SK-N-SH treated with all-trans-retinoic acid at 6 μM for 48 hours (cell line): ENCODE measurements around the gene GTF2B.

Experiments used
- ARNTL ChIP-seq: fragments of 450-650 bp; formaldehyde crosslinking; IDR thresholded peaks from 2 replicates; pipeline ENCODE4 v1.5.0; 2020; ENCODE audit warnings: low read depth, mild to moderate bottlenecking, moderate library complexity, borderline replicate concordance
- BACH2 ChIP-seq: fragments of 250-450 bp; sonication (Bioruptor Pico); IDR thresholded peaks from 2 replicates; pipeline ENCODE4 v1.9.0; 2021; ENCODE audit warnings: mild to moderate bottlenecking, borderline replicate concordance
- CREB5 ChIP-seq: fragments of 250-450 bp; sonication (Bioruptor Pico); IDR thresholded peaks from 2 replicates; pipeline ENCODE4 v1.5.1; 2020; ENCODE audit warnings: low read depth, mild to moderate bottlenecking, moderate library complexity
- ESRRG ChIP-seq: fragments of 250-450 bp; sonication (Bioruptor Pico); IDR thresholded peaks from 2 replicates; pipeline ENCODE4 v1.6.1; 2021; ENCODE audit warnings: mild to moderate bottlenecking
- OSR1 ChIP-seq: fragments of 250-450 bp; sonication (Bioruptor Pico); IDR thresholded peaks from 2 replicates; pipeline ENCODE4 v1.8.0; 2022; ENCODE audit warnings: moderate library complexity, mild to moderate bottlenecking, inconsistent platforms
- PATZ1 ChIP-seq: fragments of 250-450 bp; sonication (Bioruptor Pico); IDR thresholded peaks from 2 replicates; pipeline ENCODE4 v1.8.0; 2020; ENCODE audit warnings: mild to moderate bottlenecking, moderate library complexity, borderline replicate concordance
- PPARA ChIP-seq: fragments of 250-450 bp; sonication (Bioruptor Pico); IDR thresholded peaks from 2 replicates; pipeline ENCODE4 v1.5.0; 2020; ENCODE audit warnings: mild to moderate bottlenecking, borderline replicate concordance
- RARB ChIP-seq: fragments of 250-450 bp; sonication (Bioruptor Pico); IDR thresholded peaks from 2 replicates; pipeline ENCODE4 v1.8.0; 2021; ENCODE audit warnings: mild to moderate bottlenecking, moderate library complexity
- TOX ChIP-seq: fragments of 250-450 bp; sonication (Bioruptor Pico); IDR thresholded peaks from 2 replicates; pipeline ENCODE4 v1.8.0; 2021; ENCODE audit warnings: mild to moderate bottlenecking, moderate library complexity, borderline replicate concordance
- TSHZ2 ChIP-seq: fragments of 250-450 bp; sonication (Bioruptor Pico); IDR thresholded peaks from 2 replicates; pipeline ENCODE4 v1.5.0; 2020; ENCODE audit warnings: mild to moderate bottlenecking, moderate library complexity
- ZFP3 ChIP-seq: fragments of 250-450 bp; sonication (Bioruptor Pico); IDR thresholded peaks from 2 replicates; pipeline ENCODE4 v1.5.0; 2020; ENCODE audit warnings: mild to moderate bottlenecking, moderate library complexity
- ZFP30 ChIP-seq: fragments of 450-650 bp; formaldehyde crosslinking; IDR thresholded peaks from 2 replicates; pipeline ENCODE4 v1.5.0; 2022; ENCODE audit warnings: mild to moderate bottlenecking, moderate library complexity
- ZNF70 ChIP-seq: fragments of 450-650 bp; formaldehyde crosslinking; IDR thresholded peaks from 2 replicates; pipeline ENCODE4 v1.5.0; 2020; ENCODE audit warnings: mild to moderate bottlenecking, moderate library complexity

GRCh38 chr1:88935522-88936222, 44.3 kb upstream of the GTF2B start:
- TF ChIP-seq PATZ1 (CRISPR knock-in tag) (no peak), TOX (no peak), ARNTL (CRISPR knock-in tag) (no peak), OSR1 (CRISPR knock-in tag) (no peak), ZNF70 (CRISPR knock-in tag) (no peak), PPARA (no peak), RARB (CRISPR knock-in tag) (no peak), ZFP30 (CRISPR knock-in tag) (no peak), CREB5 (CRISPR knock-in tag) (no peak), ESRRG (CRISPR knock-in tag) (no peak), ZFP3 (CRISPR knock-in tag) (no peak), TSHZ2 (CRISPR knock-in tag) (no peak), BACH2 (CRISPR knock-in tag) (no peak)
